Measurements from ENCODE around the gene UBE2H. TPM values are rescaled to one million over a fixed set of nuclear protein-coding genes. Genes with fewer than 3 reads are reported as not detected.
A peak's percentile ranks its signal among the peaks of the same experiment; 100 is the strongest.

Gene UBE2H
- total RNA-seq, 1 donor from 2014 or later, result 16.4 TPM

- intact Hi-C loops (cut with micrococcal nuclease), result no loop called here
- Mint-ChIP-seq H3K27ac (no peak overlapping the region), H3K4me3 (ENCODE audit: low read depth) (no peak overlapping the region), H3K36me3 (ENCODE audit: low read depth) (peaks cover 12% of the 10 kb centered on the region), H3K9me3 (no peaks in the 10 kb centered on the region), H3K27me3 (ENCODE audit: low read depth) (no peaks in the 10 kb centered on the region), H3K4me1 (ENCODE audit: low read depth) (peaks cover 7% of the 10 kb centered on the region)
- no peak for DNase-seq (ENCODE audit: low spot score)
These were observed 5.1 kb downstream of the UBE2H start for GRCh38 chr7:129947701-129948100.

DNA sequence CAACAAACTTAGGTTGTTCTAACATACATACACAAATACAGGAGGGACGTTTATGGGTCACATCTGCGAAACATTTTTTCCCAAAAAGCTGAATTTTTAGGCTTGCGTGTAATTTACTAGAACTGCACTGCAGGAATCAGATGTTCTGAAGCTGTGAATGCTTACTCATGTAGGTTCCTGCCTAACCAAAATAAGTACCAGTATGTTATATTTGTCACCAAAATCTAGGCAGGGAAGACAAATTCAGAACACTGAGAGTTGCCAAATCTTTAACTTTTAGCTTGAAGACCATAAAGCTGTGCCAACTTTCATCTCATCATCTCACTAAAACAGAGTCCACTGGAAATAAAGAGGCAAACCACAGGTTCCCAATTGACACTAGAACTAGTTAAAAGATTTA lies 5.7 kb downstream of the UBE2H start:
- Mint-ChIP-seq H3K27ac (no peak overlapping the region), H3K9me3 (no peaks in the 10 kb centered on the region), H3K27me3 (ENCODE audit: low read depth) (no peaks in the 10 kb centered on the region), H3K4me1 (ENCODE audit: low read depth) (peaks cover 7% of the 10 kb centered on the region), H3K36me3 (ENCODE audit: low read depth) (peaks cover 12% of the 10 kb centered on the region), H3K4me3 (ENCODE audit: low read depth) (no peak overlapping the region)
- intact Hi-C loops (cut with micrococcal nuclease), result no loop called here
- DNase-seq (ENCODE audit: low spot score), result no peak

- H3K27ac Mint-ChIP-seq, result no peak overlapping the region
- intact Hi-C loops (cut with micrococcal nuclease), result no loop called here
- H3K4me1 Mint-ChIP-seq (ENCODE audit: low read depth), result peaks cover 4% of the 10 kb centered on the region
These were observed 6.5 kb downstream of the UBE2H start for GRCh38 chr7:129946282-129946681.

GRCh38 chr7:129943352-129943751 lies 9.4 kb downstream of the UBE2H start:
- H3K36me3 Mint-ChIP-seq (ENCODE audit: low read depth), result peaks cover 12% of the 10 kb centered on the region
- no peak overlapping the region for H3K4me3 Mint-ChIP-seq (ENCODE audit: low read depth)
- peaks cover 4% of the 10 kb centered on the region for H3K4me1 Mint-ChIP-seq (ENCODE audit: low read depth)
- no peak overlapping the region for H3K27ac Mint-ChIP-seq
- intact Hi-C loops (cut with micrococcal nuclease), result no loop called here
- H3K27me3 Mint-ChIP-seq (ENCODE audit: low read depth), result no peaks in the 10 kb centered on the region
- no peak for DNase-seq (ENCODE audit: low spot score)
- H3K9me3 Mint-ChIP-seq, result no peaks in the 10 kb centered on the region

More at GRCh38 chr7:129946282-129946681, 6.5 kb downstream of the UBE2H start:
- no peak overlapping the region for H3K4me3 Mint-ChIP-seq (ENCODE audit: low read depth)
- H3K9me3 Mint-ChIP-seq, result no peaks in the 10 kb centered on the region
- no peaks in the 10 kb centered on the region for H3K27me3 Mint-ChIP-seq (ENCODE audit: low read depth)
- no peak for DNase-seq (ENCODE audit: low spot score)
- peaks cover 12% of the 10 kb centered on the region for H3K36me3 Mint-ChIP-seq (ENCODE audit: low read depth)

DNA sequence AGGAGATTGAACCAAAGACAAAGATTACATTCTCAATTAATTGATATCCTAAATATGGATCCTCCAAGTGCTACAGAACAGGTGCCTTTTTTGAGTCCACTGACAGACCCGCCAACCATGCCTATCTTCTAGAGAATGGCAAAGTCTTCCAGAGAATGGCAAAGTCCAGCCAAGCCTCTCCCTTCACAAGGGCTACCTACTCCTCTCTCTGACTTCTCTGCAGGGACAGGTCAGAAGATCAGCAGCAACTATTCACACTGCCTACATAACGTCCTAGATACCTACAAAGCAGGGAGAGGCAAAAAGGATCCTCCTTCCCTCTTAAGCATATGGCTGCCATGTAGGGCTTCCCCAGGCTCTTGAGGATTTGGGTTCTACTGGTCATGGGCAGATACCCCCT lies 12.4 kb downstream of the UBE2H start:
- intact Hi-C loops (cut with micrococcal nuclease), result no loop called here
- Mint-ChIP-seq H3K36me3 (ENCODE audit: low read depth) (peaks cover 12% of the 10 kb centered on the region), H3K27me3 (ENCODE audit: low read depth) (no peaks in the 10 kb centered on the region), H3K4me3 (ENCODE audit: low read depth) (no peak overlapping the region), H3K27ac (no peak overlapping the region), H3K4me1 (ENCODE audit: low read depth) (peaks cover 2% of the 10 kb centered on the region), H3K9me3 (no peaks in the 10 kb centered on the region)
- DNase-seq (ENCODE audit: low spot score), result no peak

DNA sequence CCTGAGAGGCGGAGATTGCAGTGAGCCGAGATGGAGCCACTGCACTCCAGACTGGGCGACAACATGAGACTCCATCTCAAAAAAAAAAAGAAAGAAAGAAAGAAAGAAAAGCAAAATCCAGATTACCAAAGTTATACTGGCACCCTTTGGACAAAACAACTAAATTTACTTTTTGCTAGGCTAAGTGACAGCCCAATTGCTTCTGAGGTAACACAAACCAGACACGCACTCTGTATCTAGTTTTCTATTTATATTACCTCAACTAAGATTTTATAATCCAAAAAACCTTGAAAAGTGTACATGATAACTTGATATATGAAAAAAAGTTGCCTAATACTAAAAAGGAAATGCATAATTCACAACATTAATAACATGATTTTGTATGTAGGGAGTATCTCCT lies 12.9 kb downstream of the UBE2H start:
- H3K9me3 Mint-ChIP-seq, result no peaks in the 10 kb centered on the region
- DNase-seq (ENCODE audit: low spot score), result no peak
- H3K4me3 Mint-ChIP-seq (ENCODE audit: low read depth), result no peak overlapping the region
- H3K36me3 Mint-ChIP-seq (ENCODE audit: low read depth), result peaks cover 7% of the 10 kb centered on the region
- intact Hi-C loops (cut with micrococcal nuclease), result no loop called here
- no peaks in the 10 kb centered on the region for H3K4me1 Mint-ChIP-seq (ENCODE audit: low read depth)
- no peak overlapping the region for H3K27ac Mint-ChIP-seq
- no peaks in the 10 kb centered on the region for H3K27me3 Mint-ChIP-seq (ENCODE audit: low read depth)

DNA sequence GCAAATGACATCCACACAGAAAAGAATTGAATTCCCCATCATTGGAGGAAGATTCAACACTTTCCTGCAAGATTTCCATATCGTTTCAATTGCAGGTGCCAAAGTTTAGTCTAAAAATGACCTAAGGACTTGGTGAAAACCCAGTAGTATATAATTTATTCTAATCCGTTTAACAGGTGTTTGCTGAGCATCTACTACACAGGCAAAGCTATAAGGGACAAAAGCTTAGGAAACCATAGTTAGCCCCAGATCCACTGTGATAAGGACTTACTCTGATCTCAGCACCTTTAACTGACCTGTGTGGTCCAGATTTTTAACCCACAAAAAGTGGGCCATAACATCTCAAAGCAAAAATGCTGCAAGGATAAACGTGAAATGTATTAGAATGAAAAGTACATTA lies 19.1 kb downstream of the UBE2H start:
- H3K4me1 Mint-ChIP-seq (ENCODE audit: low read depth), result no peaks in the 10 kb centered on the region
- H3K9me3 Mint-ChIP-seq, result no peaks in the 10 kb centered on the region
- intact Hi-C loops (cut with micrococcal nuclease), result no loop called here
- no peak overlapping the region for H3K4me3 Mint-ChIP-seq (ENCODE audit: low read depth)
- no peak for DNase-seq (ENCODE audit: low spot score)
- no peak overlapping the region for H3K27ac Mint-ChIP-seq
- H3K36me3 Mint-ChIP-seq (ENCODE audit: low read depth), result peaks cover 3% of the 10 kb centered on the region
- H3K27me3 Mint-ChIP-seq (ENCODE audit: low read depth), result no peaks in the 10 kb centered on the region

DNA sequence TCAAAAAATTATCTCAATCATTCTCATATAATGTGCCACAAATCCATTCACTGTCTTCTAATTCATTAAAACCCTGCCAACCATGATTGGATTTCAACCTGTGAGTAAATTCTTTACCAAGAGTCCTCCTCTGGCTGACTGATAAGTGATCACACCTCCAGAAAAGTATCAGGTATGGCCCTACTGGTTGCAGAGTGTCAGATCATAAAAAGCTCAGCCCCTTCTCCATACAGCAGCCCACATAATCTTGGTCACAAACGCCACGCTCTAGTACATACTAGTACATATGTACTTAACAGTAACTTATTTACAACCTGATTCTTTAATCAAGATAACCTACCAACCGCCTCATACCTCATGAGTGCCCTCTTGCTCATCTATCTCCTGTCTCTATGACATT lies 26.1 kb downstream of the UBE2H start:
- no peak for DNase-seq (ENCODE audit: low spot score)
- H3K36me3 Mint-ChIP-seq (ENCODE audit: low read depth), result peaks cover 3% of the 10 kb centered on the region
- no peaks in the 10 kb centered on the region for H3K9me3 Mint-ChIP-seq
- intact Hi-C loops (cut with micrococcal nuclease), result no loop called here
- H3K27ac Mint-ChIP-seq, result no peak overlapping the region
- peaks cover 16% of the 10 kb centered on the region for H3K4me1 Mint-ChIP-seq (ENCODE audit: low read depth)
- H3K4me3 Mint-ChIP-seq (ENCODE audit: low read depth), result no peak overlapping the region
- no peaks in the 10 kb centered on the region for H3K27me3 Mint-ChIP-seq (ENCODE audit: low read depth)

- Mint-ChIP-seq H3K27me3 (ENCODE audit: low read depth) (no peaks in the 10 kb centered on the region), H3K36me3 (ENCODE audit: low read depth) (peaks cover 7% of the 10 kb centered on the region), H3K9me3 (no peaks in the 10 kb centered on the region), H3K27ac (no peak overlapping the region), H3K4me3 (ENCODE audit: low read depth) (no peak overlapping the region), H3K4me1 (ENCODE audit: low read depth) (peaks cover 16% of the 10 kb centered on the region)
- intact Hi-C loops (cut with micrococcal nuclease), result no loop called here
- no peak for DNase-seq (ENCODE audit: low spot score)
These were observed 27.3 kb downstream of the UBE2H start for GRCh38 chr7:129925416-129926002.

- no peak for DNase-seq (ENCODE audit: low spot score)
These were observed 28.2 kb downstream of the UBE2H start for GRCh38 chr7:129924602-129925001.

DNA sequence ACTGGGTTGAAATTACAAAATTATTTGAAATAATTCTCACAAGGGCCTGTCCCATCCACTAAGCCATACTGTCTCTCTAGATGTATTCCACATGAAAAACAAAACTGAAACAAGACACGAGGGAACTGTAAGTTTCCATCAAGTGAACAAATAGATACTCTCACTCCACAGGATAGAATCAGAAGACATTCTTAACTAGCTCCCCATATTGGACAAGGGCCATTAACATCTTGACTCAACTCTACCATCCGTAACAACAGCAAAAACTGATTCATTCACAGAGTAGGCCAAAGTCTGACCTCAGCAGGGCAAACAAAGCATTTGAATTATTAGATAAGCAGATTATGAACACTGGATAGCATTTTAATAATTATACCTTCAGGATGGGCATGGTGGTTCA lies 29.1 kb downstream of the UBE2H start:
- H3K36me3 Mint-ChIP-seq (ENCODE audit: low read depth), result peaks cover 13% of the 10 kb centered on the region
- H3K9me3 Mint-ChIP-seq, result no peaks in the 10 kb centered on the region
- no peak overlapping the region for H3K4me3 Mint-ChIP-seq (ENCODE audit: low read depth)

More at GRCh38 chr7:129924602-129925001, 28.2 kb downstream of the UBE2H start:
- peaks cover 16% of the 10 kb centered on the region for H3K4me1 Mint-ChIP-seq (ENCODE audit: low read depth)
- intact Hi-C loops (cut with micrococcal nuclease), result no loop called here
- H3K4me3 Mint-ChIP-seq (ENCODE audit: low read depth), result no peak overlapping the region
- H3K9me3 Mint-ChIP-seq, result no peaks in the 10 kb centered on the region
- peaks cover 12% of the 10 kb centered on the region for H3K36me3 Mint-ChIP-seq (ENCODE audit: low read depth)
- no peaks in the 10 kb centered on the region for H3K27me3 Mint-ChIP-seq (ENCODE audit: low read depth)
- H3K27ac Mint-ChIP-seq, result no peak overlapping the region

DNA sequence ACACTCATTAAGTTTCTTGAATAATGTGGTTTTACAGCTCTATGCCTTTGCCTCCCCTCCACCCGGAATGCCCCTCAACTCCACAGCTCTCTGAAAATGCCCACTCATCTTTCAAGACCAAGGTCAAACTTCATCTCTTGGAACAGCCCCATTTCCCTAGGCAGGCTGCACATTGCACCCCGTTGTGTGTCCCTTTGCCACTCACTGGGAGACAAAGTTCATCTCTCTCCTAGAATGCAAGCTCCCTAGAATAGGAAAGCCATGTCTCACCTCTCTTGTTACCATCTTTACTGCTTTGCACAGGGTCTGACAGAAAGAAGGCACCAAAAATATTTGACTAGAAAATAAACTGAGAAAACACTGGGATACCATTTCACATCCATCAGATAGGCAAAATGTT lies 33.3 kb downstream of the UBE2H start:
- peaks cover 13% of the 10 kb centered on the region for H3K36me3 Mint-ChIP-seq (ENCODE audit: low read depth)
- no peak overlapping the region for H3K4me3 Mint-ChIP-seq (ENCODE audit: low read depth)
- peaks cover 16% of the 10 kb centered on the region for H3K4me1 Mint-ChIP-seq (ENCODE audit: low read depth)
- no peak overlapping the region for H3K27ac Mint-ChIP-seq
- H3K27me3 Mint-ChIP-seq (ENCODE audit: low read depth), result no peaks in the 10 kb centered on the region
- no peak for DNase-seq (ENCODE audit: low spot score)
- no peaks in the 10 kb centered on the region for H3K9me3 Mint-ChIP-seq
- intact Hi-C loops (cut with micrococcal nuclease), result no loop called here

More for the DNA sequence above, 29.1 kb downstream of the UBE2H start:
- no peaks in the 10 kb centered on the region for H3K27me3 Mint-ChIP-seq (ENCODE audit: low read depth)
- no peak for DNase-seq (ENCODE audit: low spot score)
- peaks cover 16% of the 10 kb centered on the region for H3K4me1 Mint-ChIP-seq (ENCODE audit: low read depth)
- H3K27ac Mint-ChIP-seq, result peak overlapping the region; percentile 43
- intact Hi-C loops (cut with micrococcal nuclease), result no loop called here

DNA sequence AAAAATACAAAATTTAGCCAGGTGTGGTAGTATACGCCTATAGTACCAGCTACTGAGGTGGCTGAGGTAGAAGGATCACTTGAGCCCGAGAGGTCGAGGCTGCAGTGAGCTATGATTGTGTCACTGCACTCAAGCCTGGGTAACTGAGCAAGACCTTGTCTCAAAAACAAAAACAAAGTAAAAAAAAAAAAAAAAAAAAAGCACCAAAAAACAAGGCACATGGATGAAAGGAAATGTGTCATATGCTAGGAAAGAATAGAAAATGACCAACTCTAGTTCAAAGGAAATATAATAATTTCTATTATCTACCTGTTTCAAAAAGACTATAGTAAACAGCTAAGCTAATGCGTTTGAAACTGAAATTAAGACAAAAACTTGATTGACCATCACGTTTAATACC lies 33.8 kb downstream of the UBE2H start:
- Mint-ChIP-seq H3K27ac (no peak overlapping the region), H3K36me3 (ENCODE audit: low read depth) (peaks cover 13% of the 10 kb centered on the region), H3K27me3 (ENCODE audit: low read depth) (no peaks in the 10 kb centered on the region), H3K9me3 (no peaks in the 10 kb centered on the region), H3K4me1 (ENCODE audit: low read depth) (peaks cover 10% of the 10 kb centered on the region), H3K4me3 (ENCODE audit: low read depth) (no peak overlapping the region)
- no peak for DNase-seq (ENCODE audit: low spot score)
- intact Hi-C loops (cut with micrococcal nuclease), result no loop called here

GRCh38 chr7:129917934-129918333 lies 34.8 kb downstream of the UBE2H start:
- Mint-ChIP-seq H3K27me3 (ENCODE audit: low read depth) (no peaks in the 10 kb centered on the region), H3K9me3 (no peaks in the 10 kb centered on the region), H3K36me3 (ENCODE audit: low read depth) (peaks cover 13% of the 10 kb centered on the region), H3K27ac (no peak overlapping the region), H3K4me3 (ENCODE audit: low read depth) (no peak overlapping the region), H3K4me1 (ENCODE audit: low read depth) (peaks cover 5% of the 10 kb centered on the region)
- intact Hi-C loops (cut with micrococcal nuclease), result no loop called here
- no peak for DNase-seq (ENCODE audit: low spot score)
